Measurements from ENCODE around the gene STON2. TPM values are rescaled to one million over a fixed set of nuclear protein-coding genes. Genes with fewer than 3 reads are reported as not detected.

Gene STON2
- total and polyA plus RNA-seq, 4 donors, result 3.1 to 27.6 (median 15.2) TPM

DNA sequence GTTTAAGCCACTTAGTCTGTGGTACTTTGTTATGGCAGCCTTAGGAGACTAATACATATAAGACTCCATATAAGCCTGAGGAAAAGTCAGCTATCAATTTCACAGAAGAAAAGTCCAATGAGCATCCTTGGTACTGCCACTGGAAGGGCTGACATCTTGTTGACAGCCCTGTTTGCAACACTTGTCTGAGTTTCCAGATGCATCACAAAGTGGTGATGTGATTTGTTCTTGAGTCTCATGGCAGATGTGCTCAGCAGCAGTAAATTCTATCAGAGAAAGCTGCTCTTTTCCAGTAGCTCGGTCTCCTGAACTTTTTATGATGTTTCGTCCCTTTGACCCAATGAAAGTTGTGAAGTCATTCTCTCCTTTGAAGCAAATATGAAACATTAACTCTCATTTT, 54.3 kb downstream of the STON2 start:
- no peaks in the 10 kb centered on the region for H3K27me3 ChIP-seq (ENCODE audit: control insufficient read depth in 3 of 3, insufficient read depth in 3 of 3, low read length in 2 of 3)
- no peak overlapping the region for H3K4me3 ChIP-seq
- no peak for DNase-seq
- TF ChIP-seq, protein P1, sequence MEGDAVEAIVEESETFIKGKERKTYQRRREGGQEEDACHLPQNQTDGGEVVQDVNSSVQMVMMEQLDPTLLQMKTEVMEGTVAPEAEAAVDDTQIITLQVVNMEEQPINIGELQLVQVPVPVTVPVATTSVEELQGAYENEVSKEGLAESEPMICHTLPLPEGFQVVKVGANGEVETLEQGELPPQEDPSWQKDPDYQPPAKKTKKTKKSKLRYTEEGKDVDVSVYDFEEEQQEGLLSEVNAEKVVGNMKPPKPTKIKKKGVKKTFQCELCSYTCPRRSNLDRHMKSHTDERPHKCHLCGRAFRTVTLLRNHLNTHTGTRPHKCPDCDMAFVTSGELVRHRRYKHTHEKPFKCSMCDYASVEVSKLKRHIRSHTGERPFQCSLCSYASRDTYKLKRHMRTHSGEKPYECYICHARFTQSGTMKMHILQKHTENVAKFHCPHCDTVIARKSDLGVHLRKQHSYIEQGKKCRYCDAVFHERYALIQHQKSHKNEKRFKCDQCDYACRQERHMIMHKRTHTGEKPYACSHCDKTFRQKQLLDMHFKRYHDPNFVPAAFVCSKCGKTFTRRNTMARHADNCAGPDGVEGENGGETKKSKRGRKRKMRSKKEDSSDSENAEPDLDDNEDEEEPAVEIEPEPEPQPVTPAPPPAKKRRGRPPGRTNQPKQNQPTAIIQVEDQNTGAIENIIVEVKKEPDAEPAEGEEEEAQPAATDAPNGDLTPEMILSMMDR (IDR thresholded peaks at IDR 0.05; ENCODE audit: control extremely low read depth, extremely low read depth), result no peak
- H3K36me3 ChIP-seq (ENCODE audit: control insufficient read depth in 4 of 4, insufficient read depth in 4 of 4, low read length in 4 of 4), result no peaks in the 10 kb centered on the region
- WGBS, 2 donors, result 95% methylated on average over 2 of the region's 2 CpGs
- H3K9ac ChIP-seq (ENCODE audit: insufficient read depth in 1 of 2, low read length in 2 of 2), result no peak overlapping the region
- ATAC-seq (ENCODE audit: insufficient read depth, low FRiP score), result no peak
- no peak overlapping the region for H3K27ac ChIP-seq (ENCODE audit: low read depth in 1 of 2, low read length in 1 of 2)
- H3K4me1 ChIP-seq (ENCODE audit: control insufficient read depth in 5 of 5, insufficient read depth in 5 of 5, low read length in 5 of 5), result no peaks in the 10 kb centered on the region
- no peaks in the 10 kb centered on the region for H3K9me3 ChIP-seq (ENCODE audit: control insufficient read depth in 4 of 4, insufficient read depth in 3 of 4, low read length in 3 of 4)

DNA sequence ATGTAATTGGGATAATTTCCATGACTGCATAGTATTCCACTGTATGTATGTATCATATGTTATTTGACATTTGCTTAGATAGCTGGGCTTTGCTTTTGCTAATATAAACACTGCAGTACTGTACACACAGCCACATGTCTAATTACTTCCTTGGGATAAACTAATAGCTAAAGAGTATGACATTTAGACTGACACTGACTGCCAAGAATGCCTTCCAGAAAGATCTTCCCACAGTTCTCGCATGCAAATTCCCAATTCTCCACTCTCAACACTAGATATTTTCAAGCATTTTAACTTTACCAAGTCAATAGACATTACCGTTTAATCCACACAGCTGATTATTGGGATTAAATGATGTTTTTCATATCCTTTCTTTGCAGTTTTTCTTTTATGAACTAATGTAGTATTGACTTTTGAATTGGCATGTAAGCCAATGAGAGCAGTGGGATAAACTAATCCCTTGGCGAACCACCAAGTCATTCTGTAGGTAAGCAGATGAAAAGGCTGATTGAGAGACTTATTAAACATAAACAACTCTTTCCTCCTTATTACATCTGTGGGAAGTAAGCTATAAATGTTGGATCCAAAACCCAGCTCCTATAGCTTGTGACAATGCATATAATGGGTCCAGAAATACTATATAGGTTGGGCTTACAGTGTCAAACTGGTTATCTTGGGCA, 55.5 kb downstream of the STON2 start:
- TF ChIP-seq, protein P1 (IDR thresholded peaks at IDR 0.05; ENCODE audit: control extremely low read depth, extremely low read depth), result no peak
- Histone ChIP-seq H3K27ac (ENCODE audit: low read depth in 1 of 2, low read length in 1 of 2) (no peak overlapping the region), H3K36me3 (ENCODE audit: control insufficient read depth in 4 of 4, insufficient read depth in 4 of 4, low read length in 4 of 4) (no peaks in the 10 kb centered on the region), H3K9me3 (ENCODE audit: control insufficient read depth in 4 of 4, insufficient read depth in 3 of 4, low read length in 3 of 4) (no peaks in the 10 kb centered on the region), H3K4me1 (ENCODE audit: control insufficient read depth in 5 of 5, insufficient read depth in 5 of 5, low read length in 5 of 5) (no peaks in the 10 kb centered on the region), H3K9ac (ENCODE audit: insufficient read depth in 1 of 2, low read length in 2 of 2) (no peak overlapping the region), H3K27me3 (ENCODE audit: control insufficient read depth in 3 of 3, insufficient read depth in 3 of 3, low read length in 2 of 3) (no peaks in the 10 kb centered on the region), H3K4me3 (no peak overlapping the region)
- DNase-seq (no peak), ATAC-seq (ENCODE audit: insufficient read depth, low FRiP score) (no peak)
- 73 to 86% methylated on average over 3 of the region's 3 CpGs for WGBS, 2 donors

DNA sequence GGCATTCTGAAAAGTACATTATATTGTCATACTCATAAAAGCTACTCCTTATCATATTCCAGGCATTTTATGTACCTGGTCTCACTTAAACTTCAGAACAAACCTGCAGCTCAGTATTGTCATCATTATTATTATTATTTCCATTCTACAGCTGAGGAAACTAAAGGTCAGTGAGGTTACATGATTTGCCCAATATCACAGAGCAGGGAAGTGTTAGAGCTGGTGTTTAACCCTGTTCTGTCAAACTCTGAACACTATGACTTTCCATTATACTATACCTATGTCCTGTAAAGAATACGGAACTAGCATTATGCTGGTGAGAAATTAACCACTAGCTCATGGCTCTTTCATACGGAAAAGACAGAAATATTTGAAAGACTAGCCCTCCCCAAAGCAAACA, 56.4 kb downstream of the STON2 start:
- no peak overlapping the region for H3K9ac ChIP-seq (ENCODE audit: insufficient read depth in 1 of 2, low read length in 2 of 2)
- H3K9me3 ChIP-seq (ENCODE audit: control insufficient read depth in 4 of 4, insufficient read depth in 3 of 4, low read length in 3 of 4), result no peaks in the 10 kb centered on the region
- WGBS, 2 donors, result 86 to 97% methylated on average over 2 of the region's 2 CpGs
- no peak overlapping the region for H3K27ac ChIP-seq (ENCODE audit: low read depth in 1 of 2, low read length in 1 of 2)
- TF ChIP-seq, protein P1 (IDR thresholded peaks at IDR 0.05; ENCODE audit: control extremely low read depth, extremely low read depth), result no peak
- no peaks in the 10 kb centered on the region for H3K27me3 ChIP-seq (ENCODE audit: control insufficient read depth in 3 of 3, insufficient read depth in 3 of 3, low read length in 2 of 3)
- H3K36me3 ChIP-seq (ENCODE audit: control insufficient read depth in 4 of 4, insufficient read depth in 4 of 4, low read length in 4 of 4), result no peaks in the 10 kb centered on the region
- no peak for DNase-seq
- no peaks in the 10 kb centered on the region for H3K4me1 ChIP-seq (ENCODE audit: control insufficient read depth in 5 of 5, insufficient read depth in 5 of 5, low read length in 5 of 5)
- ATAC-seq (ENCODE audit: insufficient read depth, low FRiP score), result no peak
- H3K4me3 ChIP-seq, result no peak overlapping the region
